Measurements from ENCODE around the gene KDM4B.

The KDM4B gene

DNA sequence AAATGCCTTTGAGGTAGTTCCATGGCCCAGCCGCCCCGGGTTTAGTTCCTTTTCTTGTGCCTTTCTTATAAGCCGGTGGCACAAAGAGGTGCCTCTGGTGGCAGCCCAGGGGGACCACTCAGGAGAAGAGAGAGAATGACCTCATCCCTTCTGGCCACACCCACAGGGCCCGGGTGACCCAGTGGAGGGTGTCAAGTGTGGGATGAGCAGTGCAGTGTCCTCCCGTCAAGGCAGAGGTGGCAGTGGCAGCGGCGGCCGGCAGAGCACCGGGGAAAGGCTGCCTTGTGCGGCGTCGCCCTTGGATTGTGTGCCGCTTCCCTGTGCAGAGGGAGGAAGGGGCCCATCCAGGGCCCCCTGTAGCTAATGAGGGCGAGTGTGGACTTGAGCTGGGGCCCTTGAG is 47.9 kb downstream of the KDM4B start:
- DNase-seq = no peak

DNA sequence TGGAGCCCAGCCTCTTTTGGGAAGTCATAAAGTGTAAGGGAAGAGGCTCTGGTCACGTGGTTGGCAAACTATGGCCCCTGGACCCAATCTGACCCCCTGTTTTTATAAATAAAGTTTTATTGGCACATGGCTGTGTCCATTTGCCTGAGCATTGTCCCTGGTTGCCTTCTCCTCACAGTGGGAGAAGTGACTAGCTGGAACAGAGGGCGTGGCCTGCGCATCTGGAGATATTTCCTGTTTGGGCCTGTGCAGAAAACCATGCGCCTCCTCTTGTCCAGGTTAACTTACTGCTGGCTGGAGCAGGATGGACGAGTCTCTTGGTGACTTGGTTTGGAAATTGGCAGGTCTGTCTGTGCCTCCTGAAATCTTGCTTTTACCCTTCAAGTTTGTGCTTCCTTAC is 48.3 kb downstream of the KDM4B start:
- no peak for DNase-seq

DNA sequence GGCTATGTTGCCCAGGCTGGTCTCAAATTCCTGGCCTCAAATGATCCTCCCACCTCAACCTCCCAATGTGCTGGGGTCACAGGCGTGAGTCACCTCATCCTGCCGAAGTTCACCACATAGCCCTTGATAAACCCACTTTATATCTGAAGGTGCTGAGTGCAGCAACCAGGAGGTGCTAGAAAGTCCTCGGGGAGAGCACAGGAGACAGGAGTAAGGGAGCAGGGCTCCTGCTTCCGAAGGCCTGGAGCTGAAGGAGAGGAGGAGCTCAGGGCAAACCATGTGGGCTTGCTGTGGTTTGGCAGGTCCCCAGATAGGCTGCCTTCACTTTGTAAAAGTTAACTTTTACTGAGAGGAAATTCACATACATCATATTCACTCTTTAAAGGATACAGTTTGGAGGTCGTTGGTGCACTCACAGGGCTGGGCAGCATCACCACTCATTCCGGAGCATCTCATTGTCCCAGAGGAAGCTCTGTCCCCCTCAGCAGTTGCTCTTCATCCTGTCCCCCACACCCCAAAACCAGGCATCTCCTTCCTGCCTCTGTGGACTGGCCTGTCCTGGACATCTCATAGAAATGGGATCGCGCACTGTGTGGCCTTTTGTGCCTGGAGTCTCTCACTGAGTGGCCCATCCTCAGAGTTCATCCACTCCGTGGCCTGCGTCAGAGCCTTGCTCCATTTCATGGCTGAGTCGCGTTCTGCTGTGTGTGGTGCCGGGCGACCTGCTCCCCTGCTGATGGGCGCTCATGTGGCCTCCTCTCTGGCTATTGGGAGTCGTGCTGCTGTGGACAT is 49.5 kb downstream of the KDM4B start:
- DNase-seq = no peak

DNA sequence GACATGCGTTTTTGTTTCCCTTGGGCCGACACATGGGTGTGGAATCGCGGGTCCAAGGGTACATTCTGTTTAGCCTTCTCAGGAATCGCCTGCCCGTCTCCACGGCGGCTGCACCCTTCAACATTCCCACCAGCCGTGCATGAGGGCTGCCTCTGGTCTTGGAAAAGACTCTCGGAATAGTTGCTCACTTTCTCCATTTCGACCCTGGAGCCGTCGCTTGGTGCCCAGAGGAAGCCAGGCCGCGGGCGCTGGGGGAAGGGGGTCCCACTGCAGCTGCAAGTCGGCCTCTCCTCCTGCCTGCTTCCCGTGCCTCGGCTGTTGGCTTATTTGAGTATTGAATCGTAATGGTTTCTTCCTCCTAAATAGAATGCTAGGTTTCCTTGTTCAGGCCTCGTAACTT is 51.5 kb downstream of the KDM4B start:
- DNase-seq = no peak

DNA sequence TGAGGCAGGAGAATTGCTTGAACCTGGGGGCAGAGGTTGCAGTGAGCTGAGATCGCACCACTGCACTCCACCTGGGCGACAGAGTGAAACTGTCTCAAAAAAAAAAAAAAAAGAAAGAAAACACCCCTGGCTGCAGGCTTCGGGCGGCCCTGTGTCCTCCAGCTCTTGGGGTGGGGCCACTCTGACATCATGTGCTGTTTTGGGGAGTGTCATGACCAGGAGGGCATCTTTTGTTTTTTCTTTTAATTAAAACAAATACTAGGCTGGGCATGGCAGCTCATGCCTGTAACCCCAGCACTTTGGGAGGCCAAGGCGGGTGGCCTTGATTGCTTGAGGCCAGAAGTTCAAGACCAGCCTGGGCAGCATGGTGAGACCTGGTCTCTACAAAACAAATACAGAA is 52.1 kb downstream of the KDM4B start:
- no peak for DNase-seq

DNA sequence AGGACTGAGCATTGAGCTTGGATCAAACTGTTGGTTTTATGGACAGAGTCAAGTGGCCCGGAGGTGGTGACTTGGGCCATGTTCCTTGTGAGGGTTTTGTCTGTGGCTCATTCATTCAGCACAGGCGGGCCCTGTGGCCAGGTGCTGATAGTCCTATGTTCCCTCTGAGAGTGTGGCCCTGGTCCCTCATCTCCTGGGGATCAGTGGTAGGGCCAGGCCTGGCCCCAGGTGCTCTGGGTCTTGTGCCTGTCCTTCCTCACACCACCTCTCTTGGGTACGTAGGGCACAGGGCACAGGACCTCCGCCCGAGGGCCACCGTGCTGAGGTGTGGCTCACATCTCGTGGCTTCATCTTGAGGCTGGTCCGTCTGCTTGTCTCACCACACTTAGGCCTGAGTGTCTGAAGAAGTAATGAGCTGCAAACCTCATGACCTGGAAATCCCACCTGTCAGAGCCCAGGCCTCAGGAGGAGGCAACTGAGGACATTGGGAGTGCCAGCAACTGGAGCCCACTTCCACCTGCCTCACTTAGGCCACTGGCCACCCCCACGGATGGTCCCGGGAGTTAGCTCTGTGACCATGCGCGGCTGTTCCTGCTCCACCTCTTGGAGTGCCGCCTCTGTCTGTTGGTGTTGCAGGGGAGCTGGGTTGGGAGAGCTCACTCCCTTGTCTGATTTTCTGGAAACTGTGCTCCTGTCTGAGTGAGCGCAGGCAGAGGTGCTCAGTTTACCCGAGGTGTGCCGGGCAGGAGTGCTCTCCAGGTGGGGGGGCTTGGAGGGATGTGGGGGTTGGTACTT is 53.4 kb downstream of the KDM4B start:
- DNase-seq = no peak

DNA sequence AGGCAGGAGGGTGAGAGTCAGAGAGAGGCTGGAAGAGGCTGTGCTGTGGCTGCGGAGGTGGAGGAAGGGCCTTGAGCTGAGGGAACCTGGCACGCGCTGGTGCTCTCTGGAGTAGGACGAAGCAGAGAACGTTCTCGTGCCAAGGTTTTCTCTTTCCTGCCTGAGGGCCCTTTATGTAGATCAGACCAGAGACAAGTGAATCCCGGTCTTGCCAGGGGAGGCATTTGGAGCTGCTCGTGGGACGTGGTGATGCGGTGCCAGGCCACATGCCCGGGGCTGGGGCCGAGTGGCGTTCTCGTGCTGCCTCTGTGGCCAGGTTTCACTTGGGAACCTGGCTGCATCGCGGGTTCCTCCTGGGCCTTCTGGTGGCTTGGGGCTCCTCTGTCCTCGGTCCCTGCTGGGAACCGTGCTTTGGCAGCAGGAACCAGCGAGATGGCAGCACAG is 54.2 kb downstream of the KDM4B start:
- no peak for DNase-seq

DNA sequence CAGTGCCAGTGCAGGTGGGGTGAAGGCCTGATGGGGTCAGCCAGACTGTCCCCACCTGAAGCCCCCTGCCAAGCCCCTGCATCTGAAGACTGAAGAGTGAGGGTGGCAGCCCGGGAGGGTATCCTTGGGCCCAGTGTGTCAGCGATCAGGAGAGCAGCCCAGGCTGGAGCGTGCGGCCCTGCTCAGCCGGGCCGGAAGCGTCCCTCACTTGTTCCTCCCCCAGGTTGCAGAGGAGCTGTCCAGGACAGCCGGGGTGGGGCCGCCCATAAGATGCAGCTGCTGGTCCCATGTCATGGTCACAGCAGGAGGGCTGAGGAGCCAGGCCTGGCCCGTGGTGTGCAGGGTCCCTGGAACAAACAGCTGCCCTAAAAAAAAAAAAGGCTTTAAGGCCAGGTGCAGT is 55.4 kb downstream of the KDM4B start:
- no peak for DNase-seq

DNA sequence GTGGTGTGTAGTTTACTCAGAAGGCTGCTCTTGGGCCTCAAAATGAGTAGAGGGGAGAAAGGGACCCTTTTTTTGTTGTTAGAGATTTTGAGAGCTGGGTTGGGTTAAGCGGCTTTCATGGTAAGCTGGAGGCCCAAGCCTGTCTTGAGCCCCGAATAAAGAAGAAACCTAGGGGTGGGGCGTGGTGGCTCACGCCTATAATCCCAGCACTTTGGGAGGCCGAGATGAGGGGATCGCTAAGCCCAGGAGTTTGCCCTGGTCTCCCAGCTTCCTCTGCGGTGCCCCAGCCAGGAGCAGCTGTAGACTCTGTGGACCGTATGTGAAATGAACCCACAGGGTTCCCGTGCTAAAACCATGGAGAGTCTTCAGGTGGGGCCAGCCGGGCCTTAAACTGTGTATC is 56.1 kb downstream of the KDM4B start:
- DNase-seq = no peak

DNA sequence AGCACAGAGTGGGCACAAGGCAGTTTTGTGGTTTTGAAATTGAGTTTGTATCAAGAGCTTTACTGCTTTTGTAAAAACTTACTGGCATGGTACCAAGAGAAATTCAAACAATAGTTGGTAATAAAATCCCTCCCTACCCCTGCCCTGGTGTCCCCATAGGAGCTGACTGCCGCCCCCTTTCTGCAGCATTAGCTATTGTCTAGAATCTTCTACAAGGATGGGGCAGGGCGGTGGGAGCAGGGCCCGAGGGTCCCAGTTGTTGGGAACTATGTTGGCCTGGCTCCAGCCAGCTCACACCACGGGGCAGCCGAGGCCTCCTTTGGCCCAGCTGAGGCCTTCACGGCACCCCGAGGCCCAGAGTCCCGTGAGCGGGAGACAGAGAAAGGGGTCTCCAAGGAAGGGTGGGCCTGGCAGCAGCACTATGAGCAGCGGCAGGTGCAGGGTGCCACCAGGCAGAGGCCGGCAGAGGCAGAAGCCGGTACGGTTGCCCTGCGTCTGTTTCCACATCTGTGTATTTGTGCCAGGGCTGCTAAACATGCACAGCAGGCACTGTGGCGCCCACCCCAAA is 57.9 kb downstream of the KDM4B start:
- DNase-seq = no peak

DNA sequence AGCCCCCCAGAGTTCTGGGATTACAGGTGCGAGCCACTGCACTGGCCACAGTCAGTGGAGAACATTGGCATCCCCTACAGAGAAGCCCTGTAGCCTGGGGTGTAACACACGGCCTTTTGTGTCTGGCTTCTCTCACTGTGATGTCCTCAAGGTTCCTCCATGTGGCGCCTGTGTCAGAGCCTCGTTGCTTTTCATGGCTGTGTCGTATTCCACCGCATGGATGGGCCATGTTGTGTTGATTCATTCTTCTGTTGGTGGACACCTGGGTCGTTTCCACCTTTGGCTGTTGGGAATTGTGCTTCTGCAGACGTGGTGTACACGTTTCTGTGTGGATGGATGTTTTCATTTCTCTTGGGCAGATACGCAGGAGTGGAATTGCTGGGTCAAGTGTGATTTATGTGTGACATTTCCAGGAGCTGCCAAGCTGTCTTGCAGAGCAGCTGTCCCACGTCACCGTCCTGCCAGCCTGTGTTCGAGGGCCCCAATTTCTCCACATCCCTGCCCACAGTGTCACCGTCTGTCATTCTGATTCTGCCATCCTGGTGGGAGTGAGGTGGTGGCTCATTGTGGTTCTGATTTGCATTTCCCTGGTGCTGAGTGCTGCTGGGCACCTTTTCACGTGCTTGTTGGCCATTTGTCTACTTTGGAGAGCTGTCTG is 59.4 kb downstream of the KDM4B start:
- DNase-seq = no peak

DNA sequence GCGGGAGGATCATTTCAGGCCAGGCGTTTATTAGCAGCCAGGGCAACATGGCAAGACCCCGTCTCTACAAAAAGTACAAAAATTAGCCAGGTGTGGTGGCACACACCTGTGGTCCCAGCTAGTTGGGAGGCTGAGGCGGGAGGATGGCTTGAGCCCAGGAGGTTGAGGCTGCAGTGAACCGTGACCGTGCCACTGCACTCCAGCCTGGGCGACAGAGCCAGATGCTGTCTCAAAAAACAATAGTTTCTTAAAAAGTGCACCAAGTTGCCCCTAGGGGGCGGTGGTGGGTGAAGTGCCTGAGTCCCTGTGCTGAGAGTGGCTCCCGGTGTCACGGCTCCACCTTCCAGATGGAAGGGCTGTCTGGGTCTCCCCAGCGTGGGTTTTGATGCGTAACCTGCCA is 60.7 kb downstream of the KDM4B start:
- DNase-seq = peak; percentile 52

DNA sequence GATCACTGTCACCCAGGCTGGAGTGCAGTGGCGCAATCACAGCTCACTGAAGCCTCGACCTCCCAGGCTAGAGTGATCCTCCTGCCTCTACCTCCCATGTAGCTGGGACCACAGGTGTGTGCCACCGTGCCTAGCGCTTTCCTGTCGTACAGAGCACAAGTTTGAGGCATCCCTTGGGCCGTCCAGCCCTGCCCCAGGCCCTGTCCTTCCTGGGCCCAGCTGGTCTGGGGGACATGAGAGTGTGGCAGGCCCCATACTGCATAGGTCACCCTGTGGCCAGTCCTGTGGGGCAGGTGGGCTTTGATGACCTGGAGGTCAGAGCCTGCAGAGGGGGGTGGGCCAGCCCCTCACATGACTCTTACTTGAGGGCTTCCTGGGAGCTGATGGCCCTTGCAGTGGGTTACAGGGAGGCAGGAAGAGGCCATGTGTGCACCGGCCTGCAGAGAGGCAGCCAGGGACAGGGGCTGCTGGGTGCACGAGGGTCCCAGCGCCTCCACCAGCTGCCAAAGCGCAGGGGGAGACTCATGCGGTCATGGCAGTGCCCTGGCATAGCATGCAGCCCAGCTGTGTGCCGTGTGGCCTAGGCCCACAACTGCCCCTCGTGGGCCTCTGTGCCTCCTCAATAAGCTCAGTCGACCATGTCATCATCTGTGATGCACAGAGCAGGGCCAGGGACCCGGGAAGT is 61.4 kb downstream of the KDM4B start:
- no peak for DNase-seq

DNA sequence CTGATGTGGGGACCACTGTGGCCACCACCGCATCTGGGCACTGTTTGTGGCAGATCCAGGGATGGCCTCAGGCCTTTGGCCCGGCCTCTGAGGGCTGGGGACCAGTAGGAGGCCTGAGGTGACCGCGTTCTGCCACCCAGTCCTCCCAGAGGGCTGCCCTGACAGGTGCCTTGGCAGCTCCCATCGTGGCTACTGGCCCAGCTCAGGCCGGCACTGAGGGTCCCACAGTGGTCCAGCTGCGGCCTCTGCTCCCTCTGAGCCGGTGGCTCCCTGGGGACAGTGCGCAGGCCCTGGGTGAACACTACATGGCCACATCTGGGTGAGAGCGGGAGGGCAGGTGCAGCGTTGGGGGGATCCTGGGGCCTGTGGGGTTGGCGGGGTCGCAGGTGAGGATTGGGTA is 61.9 kb downstream of the KDM4B start:
- no peak for DNase-seq

DNA sequence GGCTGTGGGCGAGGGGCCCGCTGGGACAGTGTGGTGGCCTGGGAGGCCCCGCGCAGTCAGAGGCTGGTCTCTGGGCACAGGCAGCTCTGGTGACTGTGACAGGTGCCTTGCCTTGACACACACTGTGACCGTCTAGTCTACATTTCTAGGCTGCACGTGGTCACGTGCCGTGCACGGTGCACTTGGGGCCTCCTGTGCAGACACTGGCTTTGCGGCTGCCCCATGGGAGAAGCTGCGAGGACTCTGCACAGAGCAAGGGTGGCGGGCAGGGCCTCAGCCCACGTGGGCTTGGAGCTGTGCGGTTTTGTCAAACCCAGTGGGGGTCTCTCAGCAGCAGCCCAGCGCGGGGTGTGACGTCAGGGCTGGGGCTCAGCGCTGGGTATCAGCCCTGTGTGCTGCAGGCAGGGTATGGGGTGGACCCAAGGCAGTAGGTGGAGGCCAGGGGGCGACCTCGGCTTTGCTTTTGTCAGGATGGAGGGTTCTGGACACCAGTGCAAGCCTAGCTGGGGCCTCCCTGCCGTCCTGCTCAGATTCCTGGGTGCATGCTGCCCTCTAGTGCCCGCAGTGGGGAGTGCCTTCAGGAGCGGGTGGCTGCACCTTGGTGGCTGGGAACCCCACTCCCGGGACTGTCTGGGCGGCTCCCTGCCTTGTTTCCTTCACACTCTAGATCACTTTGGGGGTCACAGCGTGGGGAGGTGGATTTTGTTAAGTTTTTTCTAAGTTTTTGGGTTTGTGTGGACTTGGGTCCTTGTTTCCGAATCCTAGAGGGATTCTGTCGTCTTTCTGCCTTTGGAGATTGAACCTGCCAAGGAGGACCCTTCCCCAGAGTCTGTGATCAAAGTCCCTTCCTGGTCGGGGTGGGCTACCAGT is 62.6 kb downstream of the KDM4B start:
- peak; percentile 77 for DNase-seq

DNA sequence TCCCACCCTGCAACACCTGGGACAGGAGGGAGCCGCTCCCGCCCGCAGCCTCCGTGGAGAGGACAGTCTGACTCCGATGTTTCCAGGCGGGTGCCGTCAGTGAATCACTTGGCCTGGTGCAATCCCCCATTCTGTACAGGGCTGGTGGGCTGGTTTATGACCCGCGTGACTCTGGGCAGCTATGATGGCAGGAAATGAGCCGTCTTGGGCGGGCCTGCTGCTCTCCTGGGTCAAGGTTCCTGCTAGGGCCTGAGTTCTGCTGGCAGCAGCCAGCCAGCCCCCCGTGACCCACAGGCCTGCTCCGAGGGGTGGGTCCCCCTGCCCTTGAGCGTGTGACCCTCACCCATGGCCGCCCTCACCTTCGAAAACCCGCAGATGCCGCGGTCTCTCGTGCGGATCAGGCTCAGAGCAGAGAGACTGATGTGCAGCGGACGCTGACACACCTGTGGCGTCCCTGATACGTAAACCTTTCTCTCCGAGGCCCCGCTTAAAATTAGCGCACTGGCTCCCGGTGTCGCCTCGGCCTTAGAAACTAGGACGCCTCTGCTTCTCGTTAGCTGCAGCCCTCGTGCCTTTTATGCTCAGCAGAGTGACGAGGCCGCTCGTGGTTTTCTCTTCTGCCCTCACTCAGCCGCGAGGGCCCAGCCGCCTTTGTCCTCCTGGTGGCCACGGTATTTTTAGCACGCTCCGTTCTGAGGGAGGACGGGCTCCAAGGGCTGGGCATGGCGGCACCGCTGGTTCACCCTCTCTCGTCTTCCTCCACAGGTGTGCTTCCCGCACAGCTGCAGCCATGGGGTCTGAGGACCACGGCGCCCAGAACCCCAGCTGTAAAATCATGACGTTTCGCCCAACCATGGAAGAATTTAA is 63.4 kb downstream of the KDM4B start:
- DNase-seq = no peak

DNA sequence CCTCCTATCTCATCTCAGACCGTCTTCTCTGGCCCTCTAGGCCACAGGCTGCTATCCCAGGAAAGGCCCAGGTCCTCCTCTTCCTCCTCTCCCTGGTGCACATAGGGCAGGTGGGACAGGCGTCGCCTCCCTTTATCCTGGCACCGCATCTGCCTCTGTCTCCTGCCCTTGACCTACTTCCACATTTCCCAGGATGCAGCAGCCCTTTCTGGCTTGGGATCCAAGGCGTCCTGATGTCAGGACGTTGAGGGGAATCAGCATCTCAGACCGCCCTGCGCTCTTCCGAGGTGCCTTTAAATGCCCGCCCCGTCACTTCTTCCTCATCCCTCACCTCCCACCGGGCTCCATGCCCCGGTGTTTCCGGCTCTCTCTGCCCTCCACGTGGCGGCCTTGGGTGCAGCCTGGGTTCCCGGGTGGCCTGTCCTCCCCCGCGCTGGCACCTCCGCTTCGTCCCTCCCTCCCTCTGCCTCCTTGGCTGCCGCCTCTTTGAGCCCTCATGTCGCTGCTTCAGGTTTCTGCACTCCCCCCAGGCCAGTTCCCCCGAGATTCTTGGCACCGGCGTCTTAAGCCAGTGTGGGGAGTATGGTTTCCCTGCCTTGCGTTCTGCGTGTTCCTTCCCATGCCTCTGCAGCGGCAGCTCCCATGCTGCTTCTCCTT is 66.3 kb downstream of the KDM4B start:
- no peak for DNase-seq

DNA sequence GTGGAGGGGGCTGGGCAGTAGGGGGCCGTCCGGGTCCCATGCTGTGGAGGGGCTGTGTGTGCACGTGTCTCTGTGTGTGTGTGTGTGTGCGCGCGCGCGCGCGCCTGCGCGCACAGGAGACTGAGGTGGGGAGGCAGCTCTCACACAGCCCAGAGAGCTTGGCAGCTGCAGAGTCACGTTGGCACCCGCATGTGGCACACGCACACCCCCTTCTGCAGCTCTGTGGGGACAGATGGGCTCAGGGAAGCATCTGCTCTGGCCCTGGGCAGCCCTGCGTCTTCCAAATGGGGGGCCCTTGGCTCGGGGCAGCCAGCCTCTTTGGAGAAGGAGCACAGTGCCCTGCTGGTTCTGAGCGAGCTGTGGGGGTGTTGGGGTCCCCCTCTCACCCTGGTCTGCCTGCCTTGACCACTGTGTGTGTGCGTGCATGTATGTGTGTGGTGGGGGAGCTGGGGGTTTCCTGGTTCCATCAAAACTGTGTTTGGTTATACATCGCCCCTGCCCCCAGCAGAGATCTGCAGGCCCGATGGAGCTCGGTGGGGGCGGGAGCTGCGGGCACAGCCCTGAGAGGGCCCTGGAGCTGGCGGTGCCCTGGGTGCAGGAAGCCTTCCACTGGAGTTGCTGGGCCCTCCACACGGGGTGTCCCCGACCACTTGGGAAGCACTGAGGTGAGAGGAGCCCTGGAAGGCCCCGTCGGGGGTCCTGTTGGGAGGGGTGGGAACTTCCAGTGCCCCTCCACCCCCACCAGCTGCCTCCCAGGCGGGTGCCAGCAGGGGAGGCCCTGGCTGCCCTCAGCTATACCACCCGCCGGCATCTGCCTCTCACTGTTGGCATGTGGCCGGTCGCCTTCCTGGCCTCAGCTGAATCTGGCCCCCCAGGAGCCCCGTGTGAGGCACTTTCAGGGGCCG is 67.1 kb downstream of the KDM4B start:
- DNase-seq = no peak

All from T-helper 9 cell (primary cell).